ENCODE data around the gene IFNAR1.

IFNAR1 gene

GRCh38 chr21:33406493-33406892, 81.7 kb downstream of the IFNAR1 start:
- H3K4me2 ChIP-seq (ENCODE audit: low read length), result peak overlapping the region; percentile 100
- no peaks in the 10 kb centered on the region for H4K20me1 ChIP-seq (ENCODE audit: insufficient read depth, low read length)

More at GRCh38 chr21:33406493-33406892, 81.7 kb downstream of the IFNAR1 start:
- H3K36me3 ChIP-seq (ENCODE audit: insufficient read depth, low read length), result peaks cover 35% of the 10 kb centered on the region
- TF ChIP-seq EZH2 (IDR thresholded peaks at IDR 0.05; ENCODE audit: borderline replicate concordance, low read length), result no peak
- TF ChIP-seq CTCF (IDR thresholded peaks at IDR 0.05; ENCODE audit: low read length), result no peak
- no peaks in the 10 kb centered on the region for H3K27me3 ChIP-seq (ENCODE audit: insufficient read depth, low read length)
- peak overlapping the region; percentile 100; the same call in 1 of the 2 replicates for H3K9ac ChIP-seq (ENCODE audit: low read length)
- H3K27ac ChIP-seq (ENCODE audit: low read depth, low read length, poor library complexity, severe bottlenecking), result peak overlapping the region; percentile 94
- H3F3A ChIP-seq (ENCODE audit: insufficient read depth, low read length), result no peaks in the 10 kb centered on the region
- H3K4me1 ChIP-seq (ENCODE audit: insufficient read depth, low read length, severe bottlenecking), result peaks cover 44% of the 10 kb centered on the region
- no peaks in the 10 kb centered on the region for H3K9me2 ChIP-seq (ENCODE audit: low read depth, low read length)
- H3K79me2 ChIP-seq (ENCODE audit: insufficient read depth, low read length), result peaks cover 73% of the 10 kb centered on the region
- H2AFZ ChIP-seq (ENCODE audit: low read length), result no peak overlapping the region
- H3K9me3 ChIP-seq (ENCODE audit: low read length), result no peaks in the 10 kb centered on the region
- H3K4me3 ChIP-seq (ENCODE audit: low read depth, low read length, poor library complexity, severe bottlenecking), result peak overlapping the region; percentile 98

Measured in OCI-LY1 (cell line).